ENCODE measurements around the gene ARHGAP33.
"Not testable (repeated sequence)": the region's sequence is repeated elsewhere in the genome, so short reads cannot be mapped to it uniquely, and the experiment has no call there.

Gene ARHGAP33

GRCh38 chr19:35828692-35829301 is 53.4 kb downstream of the ARHGAP33 start:
- Histone ChIP-seq H3K27me3 (ENCODE audit: control insufficient read depth, insufficient read depth, low read length) (peaks cover 51% of the 10 kb centered on the region), H3K27ac (ENCODE audit: low read depth, low read length) (no peak overlapping the region), H3K36me3 (ENCODE audit: control insufficient read depth, insufficient read depth, low read length) (no peaks in the 10 kb centered on the region), H3K4me3 (ENCODE audit: low read depth, low read length) (no peak overlapping the region), H3K9me3 (ENCODE audit: control insufficient read depth, insufficient read depth, low read depth, low read length) (no peaks in the 10 kb centered on the region), H3K4me1 (ENCODE audit: control insufficient read depth, insufficient read depth, low read length) (peaks cover 3% of the 10 kb centered on the region; the same call in 1 of the 2 replicates), H3K9ac (ENCODE audit: low read length) (no peak overlapping the region)

GRCh38 chr19:35830986-35831385 is 55.6 kb downstream of the ARHGAP33 start:
- Histone ChIP-seq H3K27me3 (ENCODE audit: control insufficient read depth, insufficient read depth, low read length) (peaks cover 59% of the 10 kb centered on the region), H3K9me3 (ENCODE audit: control insufficient read depth, insufficient read depth, low read depth, low read length) (no peaks in the 10 kb centered on the region), H3K9ac (ENCODE audit: low read length) (no peak overlapping the region), H3K36me3 (ENCODE audit: control insufficient read depth, insufficient read depth, low read length) (no peaks in the 10 kb centered on the region), H3K4me1 (ENCODE audit: control insufficient read depth, insufficient read depth, low read length) (peaks cover 3% of the 10 kb centered on the region; the same call in 1 of the 2 replicates), H3K4me3 (ENCODE audit: low read depth, low read length) (no peak overlapping the region), H3K27ac (ENCODE audit: low read depth, low read length) (no peak overlapping the region)

DNA sequence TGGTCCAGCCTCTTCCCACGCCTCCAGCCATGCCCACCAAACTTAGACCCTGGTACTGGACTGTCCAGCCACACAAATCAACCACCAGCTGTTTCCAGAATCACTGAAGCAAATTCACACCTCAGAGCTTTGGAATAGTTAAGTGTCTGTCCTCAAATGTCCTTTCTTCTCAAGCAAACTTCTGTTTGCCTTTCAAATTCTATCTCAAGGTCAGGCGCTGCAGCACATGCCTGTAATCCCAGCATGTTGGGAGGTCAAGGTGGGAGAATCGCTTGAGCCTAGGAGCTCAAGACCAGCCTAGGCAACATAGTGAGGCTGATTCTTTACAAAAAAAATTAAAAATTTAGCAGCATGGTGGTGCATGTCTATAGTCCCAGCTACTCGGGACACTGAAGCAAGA is 56.7 kb downstream of the ARHGAP33 start:
- Histone ChIP-seq H3K36me3 (ENCODE audit: control insufficient read depth, insufficient read depth, low read length) (no peaks in the 10 kb centered on the region), H3K4me1 (ENCODE audit: control insufficient read depth, insufficient read depth, low read length) (peaks cover 3% of the 10 kb centered on the region; the same call in 1 of the 2 replicates), H3K9me3 (ENCODE audit: control insufficient read depth, insufficient read depth, low read depth, low read length) (no peaks in the 10 kb centered on the region), H3K27ac (ENCODE audit: low read depth, low read length) (no peak overlapping the region), H3K27me3 (ENCODE audit: control insufficient read depth, insufficient read depth, low read length) (peaks cover 58% of the 10 kb centered on the region), H3K9ac (ENCODE audit: low read length) (no peak overlapping the region), H3K4me3 (ENCODE audit: low read depth, low read length) (no peak overlapping the region)

DNA sequence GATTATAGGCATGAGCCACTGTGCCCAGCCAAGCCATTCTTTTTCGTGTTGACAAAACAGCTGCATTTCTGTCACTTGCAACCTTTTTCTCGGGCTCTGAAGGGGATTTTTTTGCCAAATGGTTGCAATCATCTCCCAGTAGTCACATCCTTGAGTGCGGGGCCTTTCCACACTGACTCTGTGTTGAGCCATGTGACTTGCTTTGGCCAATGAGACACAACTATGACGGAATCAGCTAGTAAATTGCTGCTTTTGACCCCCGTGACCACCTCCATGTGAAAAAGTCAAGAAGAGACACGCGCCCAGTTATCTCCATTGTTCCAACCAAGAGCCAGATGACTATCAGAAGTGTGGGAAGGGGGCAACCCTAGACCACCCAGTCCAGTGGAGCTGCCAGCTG is 58.6 kb downstream of the ARHGAP33 start:
- H3K9me3 ChIP-seq (ENCODE audit: control insufficient read depth, insufficient read depth, low read depth, low read length): no peaks in the 10 kb centered on the region
- H3K4me1 ChIP-seq (ENCODE audit: control insufficient read depth, insufficient read depth, low read length): peaks cover under 1% of the 10 kb centered on the region; the same call in 1 of the 2 replicates
- no peak overlapping the region for H3K9ac ChIP-seq (ENCODE audit: low read length)
- no peak overlapping the region for H3K27ac ChIP-seq (ENCODE audit: low read depth, low read length)
- H3K36me3 ChIP-seq (ENCODE audit: control insufficient read depth, insufficient read depth, low read length): no peaks in the 10 kb centered on the region
- no peak overlapping the region for H3K4me3 ChIP-seq (ENCODE audit: low read depth, low read length)
- H3K27me3 ChIP-seq (ENCODE audit: control insufficient read depth, insufficient read depth, low read length): peaks cover 58% of the 10 kb centered on the region

DNA sequence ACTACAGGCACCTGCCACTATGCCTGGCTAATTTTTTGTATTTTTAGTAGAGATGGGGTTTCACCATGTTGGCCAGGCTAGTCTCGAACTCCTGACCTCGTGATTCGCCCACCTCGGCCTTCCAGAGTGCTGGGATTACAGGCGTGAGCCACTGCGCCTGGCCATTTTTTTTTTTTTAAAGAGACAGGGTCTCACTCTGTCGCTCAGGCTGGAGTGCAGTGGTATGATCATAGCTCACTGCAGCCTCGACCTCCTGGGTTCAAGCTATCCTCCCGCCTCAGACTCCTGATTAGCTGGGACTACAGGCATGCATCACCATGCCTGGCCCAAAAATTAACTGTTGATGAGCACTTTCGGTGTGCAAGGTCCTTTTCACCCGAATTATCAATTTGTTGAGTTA is 60.7 kb downstream of the ARHGAP33 start:
- H3K4me3 ChIP-seq (ENCODE audit: low read depth, low read length); H3K36me3 ChIP-seq (ENCODE audit: control insufficient read depth, insufficient read depth, low read length); H3K9me3 ChIP-seq (ENCODE audit: control insufficient read depth, insufficient read depth, low read depth, low read length); H3K4me1 ChIP-seq (ENCODE audit: control insufficient read depth, insufficient read depth, low read length); H3K9ac ChIP-seq (ENCODE audit: low read length); H3K27ac ChIP-seq (ENCODE audit: low read depth, low read length): not testable (repeated sequence)
- H3K27me3 ChIP-seq (ENCODE audit: control insufficient read depth, insufficient read depth, low read length): peaks cover 48% of the 10 kb centered on the region

Measured in HUES6 (cell line).